ENCODE results near the gene FBXO48. TPM values are rescaled to one million over a fixed set of nuclear protein-coding genes. Genes with fewer than 3 reads are reported as not detected.

The FBXO48 gene
- polyA plus RNA-seq, 1 donor (not counting 4 experiments of a cell fraction or from before 2014, with no cell fraction given), result 1.9 TPM

DNA sequence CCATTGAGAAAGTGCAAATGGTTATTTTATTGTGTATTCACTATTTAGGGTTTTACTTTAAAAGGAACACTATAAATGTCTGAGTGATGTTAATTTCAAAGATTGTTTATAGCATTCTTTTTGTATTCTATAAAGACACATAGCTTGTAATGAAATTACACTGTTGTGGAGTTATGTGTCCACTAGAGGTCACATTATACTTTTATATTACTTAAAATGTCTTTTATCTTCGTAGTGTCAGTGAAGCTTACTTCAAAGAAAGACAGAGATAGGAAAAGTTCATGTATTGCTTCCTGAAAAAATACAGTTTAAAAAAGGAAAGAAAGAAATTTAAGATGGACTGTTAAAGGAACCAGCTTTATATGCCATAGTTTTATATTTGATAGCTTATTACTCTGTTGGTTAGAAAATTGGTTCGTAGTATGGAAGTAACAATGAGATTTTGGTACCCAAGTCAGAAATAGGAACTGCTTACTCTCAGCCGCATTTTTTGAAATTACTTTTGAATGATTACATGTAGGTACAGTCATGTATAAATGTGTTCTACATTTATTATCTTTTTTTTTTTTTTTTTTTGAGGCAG lies 20.8 kb upstream of the FBXO48 start:
- no peak overlapping the region for H3K9ac ChIP-seq (ENCODE audit: control insufficient read depth, extremely low read depth, insufficient read depth, low read length)
- H3K9me3 ChIP-seq (ENCODE audit: control insufficient read depth, low read depth, low read length), result no peaks in the 10 kb centered on the region
- DNase-seq (ENCODE audit: low read depth, low spot score) (no peak), FAIRE-seq (no peak)
- H3K4me1 ChIP-seq (ENCODE audit: control insufficient read depth, extremely low read depth, insufficient read depth, low read length), result no peaks in the 10 kb centered on the region
- no peaks in the 10 kb centered on the region for H3K36me3 ChIP-seq (ENCODE audit: control insufficient read depth in 2 of 2, extremely low read depth in 1 of 2, insufficient read depth in 2 of 2, low read length in 2 of 2)
- H3K27me3 ChIP-seq (ENCODE audit: control insufficient read depth, extremely low read depth, insufficient read depth, low read length), result no peaks in the 10 kb centered on the region
- H4K20me1 ChIP-seq (ENCODE audit: control insufficient read depth, extremely low read depth, insufficient read depth, low read length), result no peaks in the 10 kb centered on the region
- no peak overlapping the region for H3K4me2 ChIP-seq (ENCODE audit: control insufficient read depth, extremely low read depth, insufficient read depth, low read depth, low read length)
- no peak overlapping the region for H3K4me3 ChIP-seq (ENCODE audit: control insufficient read depth in 2 of 3, extremely low read depth in 1 of 3, insufficient read depth in 2 of 3, low read depth in 1 of 3, low read length in 3 of 3)
- no peak overlapping the region for H2AFZ ChIP-seq (ENCODE audit: control insufficient read depth, low read length)
- H3K27ac ChIP-seq (ENCODE audit: control insufficient read depth, insufficient read depth, low read length), result no peak overlapping the region
- H3K79me2 ChIP-seq (ENCODE audit: control insufficient read depth, insufficient read depth, low read length), result no peaks in the 10 kb centered on the region
- peaks cover 2% of the 10 kb centered on the region for H3K9me1 ChIP-seq (ENCODE audit: control insufficient read depth, extremely low read depth, insufficient read depth, low read length)
- dilution Hi-C loops (cut with MboI; ENCODE audit: extremely low pct_ligation_motif_present, low sequenced_read_pairs), result no loop called here
- no peak for TF ChIP-seq EZH2 (IDR thresholded peaks at IDR 0.05; ENCODE audit: low read length)
- TF ChIP-seq, protein P1, sequence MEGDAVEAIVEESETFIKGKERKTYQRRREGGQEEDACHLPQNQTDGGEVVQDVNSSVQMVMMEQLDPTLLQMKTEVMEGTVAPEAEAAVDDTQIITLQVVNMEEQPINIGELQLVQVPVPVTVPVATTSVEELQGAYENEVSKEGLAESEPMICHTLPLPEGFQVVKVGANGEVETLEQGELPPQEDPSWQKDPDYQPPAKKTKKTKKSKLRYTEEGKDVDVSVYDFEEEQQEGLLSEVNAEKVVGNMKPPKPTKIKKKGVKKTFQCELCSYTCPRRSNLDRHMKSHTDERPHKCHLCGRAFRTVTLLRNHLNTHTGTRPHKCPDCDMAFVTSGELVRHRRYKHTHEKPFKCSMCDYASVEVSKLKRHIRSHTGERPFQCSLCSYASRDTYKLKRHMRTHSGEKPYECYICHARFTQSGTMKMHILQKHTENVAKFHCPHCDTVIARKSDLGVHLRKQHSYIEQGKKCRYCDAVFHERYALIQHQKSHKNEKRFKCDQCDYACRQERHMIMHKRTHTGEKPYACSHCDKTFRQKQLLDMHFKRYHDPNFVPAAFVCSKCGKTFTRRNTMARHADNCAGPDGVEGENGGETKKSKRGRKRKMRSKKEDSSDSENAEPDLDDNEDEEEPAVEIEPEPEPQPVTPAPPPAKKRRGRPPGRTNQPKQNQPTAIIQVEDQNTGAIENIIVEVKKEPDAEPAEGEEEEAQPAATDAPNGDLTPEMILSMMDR (optimal IDR thresholded peaks at IDR 0.05 in 1 of 3, IDR thresholded peaks at IDR 0.05 in 1 of 3, conservative IDR thresholded peaks at IDR 0.05 in 1 of 3; ENCODE audit: extremely low read depth in 1 of 3, insufficient read depth in 2 of 3, low read length in 3 of 3), result peak in 2 of 3 experiments; percentile 14 to 20

DNA sequence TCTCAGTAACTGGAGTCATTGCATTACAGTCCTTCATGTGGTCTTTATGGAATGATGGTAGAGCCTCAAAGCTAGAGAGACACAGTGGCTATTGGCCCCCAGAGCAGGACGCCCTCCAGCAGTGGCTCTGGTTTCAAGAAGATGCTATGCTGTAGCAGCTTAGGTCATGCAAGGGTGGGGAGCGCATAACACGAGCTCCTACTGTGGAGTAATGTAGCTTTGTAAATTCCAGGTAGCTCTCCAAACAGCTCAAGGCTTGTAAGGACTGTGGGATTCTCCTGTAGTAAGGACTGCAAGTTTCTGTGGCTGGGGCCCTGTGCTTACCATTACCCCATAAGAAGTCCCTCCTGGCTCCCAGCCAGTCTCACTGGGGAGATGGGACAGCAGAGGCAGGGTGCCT lies 15.9 kb upstream of the FBXO48 start:
- DNase-seq (ENCODE audit: low read depth, low spot score) (no peak), FAIRE-seq (no peak)
- no peak overlapping the region for H3K9ac ChIP-seq (ENCODE audit: control insufficient read depth, extremely low read depth, insufficient read depth, low read length)
- H3K36me3 ChIP-seq (ENCODE audit: control insufficient read depth in 2 of 2, extremely low read depth in 1 of 2, insufficient read depth in 2 of 2, low read length in 2 of 2), result no peaks in the 10 kb centered on the region
- H3K9me3 ChIP-seq (ENCODE audit: control insufficient read depth, low read depth, low read length), result no peaks in the 10 kb centered on the region
- dilution Hi-C loops (cut with MboI; ENCODE audit: extremely low pct_ligation_motif_present, low sequenced_read_pairs), result no loop called here
- H3K4me2 ChIP-seq (ENCODE audit: control insufficient read depth, extremely low read depth, insufficient read depth, low read depth, low read length), result no peak overlapping the region
- H3K79me2 ChIP-seq (ENCODE audit: control insufficient read depth, insufficient read depth, low read length), result peaks cover 4% of the 10 kb centered on the region
- no peaks in the 10 kb centered on the region for H3K4me1 ChIP-seq (ENCODE audit: control insufficient read depth, extremely low read depth, insufficient read depth, low read length)
- no peak overlapping the region for H3K4me3 ChIP-seq (ENCODE audit: control insufficient read depth in 2 of 3, extremely low read depth in 1 of 3, insufficient read depth in 2 of 3, low read depth in 1 of 3, low read length in 3 of 3)
- H3K27me3 ChIP-seq (ENCODE audit: control insufficient read depth, extremely low read depth, insufficient read depth, low read length), result no peaks in the 10 kb centered on the region
- H4K20me1 ChIP-seq (ENCODE audit: control insufficient read depth, extremely low read depth, insufficient read depth, low read length), result no peaks in the 10 kb centered on the region
- no peak overlapping the region for H2AFZ ChIP-seq (ENCODE audit: control insufficient read depth, low read length)
- H3K27ac ChIP-seq (ENCODE audit: control insufficient read depth, insufficient read depth, low read length), result no peak overlapping the region
- TF ChIP-seq EZH2 (IDR thresholded peaks at IDR 0.05; ENCODE audit: low read length), result no peak
- TF ChIP-seq, protein P1 (optimal IDR thresholded peaks at IDR 0.05 in 1 of 3, IDR thresholded peaks at IDR 0.05 in 1 of 3, conservative IDR thresholded peaks at IDR 0.05 in 1 of 3; ENCODE audit: extremely low read depth in 1 of 3, insufficient read depth in 2 of 3, low read length in 3 of 3), result no peak
- peaks cover 2% of the 10 kb centered on the region for H3K9me1 ChIP-seq (ENCODE audit: control insufficient read depth, extremely low read depth, insufficient read depth, low read length)
